SH-SY5Y (cell line): ENCODE results near the gene LDB3.

Source experiments
- GATA2 ChIP-seq: IDR thresholded peaks from 2 replicates; pipeline ENCODE4 v1.6.1; 2011; ENCODE audit warnings: mild to moderate bottlenecking, low read depth, low read length
- GATA3 ChIP-seq: IDR thresholded peaks from 2 replicates; pipeline ENCODE4 v1.6.1; 2011; ENCODE audit warnings: low read depth, mild to moderate bottlenecking, low read length, moderate library complexity

The LDB3 gene

GRCh38 chr10:86709396-86710185 lies 41.3 kb downstream of the LDB3 start:
- TF ChIP-seq GATA3 (no peak), GATA2 (no peak)

GRCh38 chr10:86710987-86711512 lies 42.7 kb downstream of the LDB3 start:
- TF ChIP-seq GATA3: no peak
- TF ChIP-seq GATA2: no peak

- TF ChIP-seq GATA3 (no peak), GATA2 (no peak)
Measured at GRCh38 chr10:86711513-86712316, 43.4 kb downstream of the LDB3 start.

GRCh38 chr10:86712317-86712707 lies 44.0 kb downstream of the LDB3 start:
- no peak for TF ChIP-seq GATA2

GRCh38 chr10:86715156-86715795 lies 47.0 kb downstream of the LDB3 start:
- TF ChIP-seq GATA3 (no peak), GATA2 (no peak)

GRCh38 chr10:86715836-86716235 lies 47.5 kb downstream of the LDB3 start:
- TF ChIP-seq GATA3: no peak
- no peak for TF ChIP-seq GATA2

GRCh38 chr10:86716466-86716865 lies 48.2 kb downstream of the LDB3 start:
- TF ChIP-seq GATA2 (no peak), GATA3 (no peak)

- TF ChIP-seq GATA2: no peak
- no peak for TF ChIP-seq GATA3
Measured at GRCh38 chr10:86718556-86718955, 50.2 kb downstream of the LDB3 start.

GRCh38 chr10:86721232-86721631 lies 52.9 kb downstream of the LDB3 start:
- TF ChIP-seq GATA2 (no peak), GATA3 (no peak)

GRCh38 chr10:86723009-86723408 lies 54.7 kb downstream of the LDB3 start:
- TF ChIP-seq GATA2 (no peak), GATA3 (no peak)

GRCh38 chr10:86724445-86724844 lies 56.1 kb downstream of the LDB3 start:
- no peak for TF ChIP-seq GATA3
- no peak for TF ChIP-seq GATA2

- TF ChIP-seq GATA2: no peak
- no peak for TF ChIP-seq GATA3
Measured at GRCh38 chr10:86725980-86726676, 57.8 kb downstream of the LDB3 start.

GRCh38 chr10:86726677-86726999 lies 58.3 kb downstream of the LDB3 start:
- TF ChIP-seq GATA3 (no peak), GATA2 (no peak)

- TF ChIP-seq GATA3 (no peak), GATA2 (no peak)
Measured at GRCh38 chr10:86727470-86727869, 59.2 kb downstream of the LDB3 start.
